RWPE1 (cell line): ENCODE results near the gene KIF7.

ENCODE experiments used
- CTCF ChIA-PET: fragments of 350-600 bp; sonication (Branson Sonifier 250); formaldehyde crosslinking; extraction: SDS; loops from one replicate; lab custom pipeline; 2021; lab: Yijun Ruan, JAX
- POLR2A ChIA-PET: fragments of 400-600 bp; formaldehyde crosslinking; extraction: SDS; loops from one replicate; lab custom pipeline; 2020; ENCODE audit warnings: antibody characterized with exemption; ENCODE audit not compliant: low non-redundant PET; lab: Yijun Ruan, JAX
- DNase-seq: peaks from one replicate; pipeline ENCODE4 v3.0.0; 2012; ENCODE audit warnings: low spot score
- H3K27ac ChIP-seq: fragments of 450-650 bp; 2 replicates; pipeline ENCODE4 v1.5.1; 2017
- CTCF ChIP-seq: fragments of 450-650 bp; conservative IDR thresholded peaks from 2 replicates; pipeline ENCODE4 v1.5.1; 2017; ENCODE audit warnings: low read depth, mild to moderate bottlenecking

Gene KIF7

GRCh38 chr15:89675606-89676005 lies 20.3 kb upstream of the KIF7 start:
- no peak for DNase-seq
- CTCF ChIA-PET = no interaction called here
- POLR2A ChIA-PET = interaction anchor here (0.6 kb wide), 1 partner anchor 218 kb away, joined by 7 read pairs; the partner anchor contains the start of gene AP3S2
- H3K27ac ChIP-seq = no peak overlapping the region
- TF ChIP-seq CTCF = no peak

- DNase-seq = no peak
- no peak overlapping the region for H3K27ac ChIP-seq
- ChIA-PET POLR2A (interaction anchor here (0.7 kb wide), 1 partner anchor 99 kb away, joined by 9 read pairs; the partner anchor contains the start of gene TICRR), CTCF (no interaction called here)
- TF ChIP-seq CTCF = no peak
Observed at GRCh38 chr15:89674526-89674925, 19.3 kb upstream of the KIF7 start.

GRCh38 chr15:89673165-89673512 lies 17.9 kb upstream of the KIF7 start:
- no peak overlapping the region for H3K27ac ChIP-seq
- ChIA-PET CTCF (interaction anchor here (0.6 kb wide), 2 partner anchors 16 to 177 kb away, joined by 3 to 4 read pairs; no protein-coding TSS in a partner anchor), POLR2A (interaction anchor here (0.5 kb wide), 1 partner anchor 175 kb away, joined by 3 read pairs; no protein-coding TSS in a partner anchor)
- DNase-seq = no peak
- TF ChIP-seq CTCF = no peak

GRCh38 chr15:89672221-89673164 lies 17.2 kb upstream of the KIF7 start:
- ChIA-PET CTCF (interaction anchor here (0.6 to 0.7 kb wide), 7 partner anchors 14 to 1136 kb away, joined by 3 to 5 read pairs (median 3); no protein-coding TSS in a partner anchor), POLR2A (no interaction called here)
- no peak for DNase-seq
- TF ChIP-seq CTCF = no peak
- H3K27ac ChIP-seq = no peak overlapping the region

- ChIA-PET POLR2A (no interaction called here), CTCF (interaction anchor here (0.6 to 0.7 kb wide), 4 partner anchors 16 to 403 kb away, joined by 3 read pairs; no protein-coding TSS in a partner anchor)
- no peak overlapping the region for H3K27ac ChIP-seq
- DNase-seq = no peak
- TF ChIP-seq CTCF = no peak
Observed at GRCh38 chr15:89671687-89672086, 16.4 kb upstream of the KIF7 start.

GRCh38 chr15:89670971-89671560 lies 15.8 kb upstream of the KIF7 start:
- no peak for TF ChIP-seq CTCF
- ChIA-PET POLR2A (no interaction called here), CTCF (interaction anchor here (0.6 kb wide), 1 partner anchor 403 kb away, joined by 3 read pairs; no protein-coding TSS in a partner anchor)
- DNase-seq = no peak
- no peak overlapping the region for H3K27ac ChIP-seq
